ENCODE data around the gene WDTC1. TPM values are rescaled to one million over a fixed set of nuclear protein-coding genes. Genes with fewer than 3 reads are reported as not detected.

The WDTC1 gene
- total RNA-seq, 1 experiment from 2014 or later = 23.7 TPM

GRCh38 chr1:27274204-27274603 is 39.8 kb downstream of the WDTC1 start:
- H3K36me3 ChIP-seq (ENCODE audit: low read depth, low read length) = no peaks in the 10 kb centered on the region
- no peaks in the 10 kb centered on the region for H3K4me1 ChIP-seq (ENCODE audit: insufficient read depth, low read length)
- no peaks in the 10 kb centered on the region for H3K27me3 ChIP-seq (ENCODE audit: low read length)
- ChIA-PET POLR2A (ENCODE audit: unreplicated experiment) (no interaction called here), CTCF (no interaction called here)
- H3K4me3 ChIP-seq (ENCODE audit: low read length) = no peak overlapping the region
- ATAC-seq (no peak), DNase-seq (no peak)
- no peaks in the 10 kb centered on the region for H3K9me2 ChIP-seq (replicated peaks; ENCODE audit: low read length)
- intact Hi-C loops (cut with micrococcal nuclease) = no loop called here
- H2AFZ ChIP-seq (ENCODE audit: low read length) = no peak overlapping the region
- no peaks in the 10 kb centered on the region for H3F3A ChIP-seq (ENCODE audit: low read length, unreplicated experiment)
- H3K79me2 ChIP-seq (ENCODE audit: low read length) = no peaks in the 10 kb centered on the region
- H3K4me2 ChIP-seq (ENCODE audit: low read length) = no peak overlapping the region
- no peak overlapping the region for H3K9ac ChIP-seq (ENCODE audit: low read length)
- BruUV-seq (replicated peaks) = no TSS peak
- no peak for TF ChIP-seq EZH2phosphoT487 (IDR thresholded peaks at IDR 0.05; ENCODE audit: borderline replicate concordance, low read length)
- TF ChIP-seq CTCF (conservative IDR thresholded peaks at IDR 0.05; ENCODE audit: low read depth, low read length) = no peak
- H3K27ac ChIP-seq (ENCODE audit: low read length) = no peak overlapping the region
- H4K20me1 ChIP-seq (ENCODE audit: low read length) = no peaks in the 10 kb centered on the region
- no peaks in the 10 kb centered on the region for H3K9me3 ChIP-seq (ENCODE audit: low read length)

DNA sequence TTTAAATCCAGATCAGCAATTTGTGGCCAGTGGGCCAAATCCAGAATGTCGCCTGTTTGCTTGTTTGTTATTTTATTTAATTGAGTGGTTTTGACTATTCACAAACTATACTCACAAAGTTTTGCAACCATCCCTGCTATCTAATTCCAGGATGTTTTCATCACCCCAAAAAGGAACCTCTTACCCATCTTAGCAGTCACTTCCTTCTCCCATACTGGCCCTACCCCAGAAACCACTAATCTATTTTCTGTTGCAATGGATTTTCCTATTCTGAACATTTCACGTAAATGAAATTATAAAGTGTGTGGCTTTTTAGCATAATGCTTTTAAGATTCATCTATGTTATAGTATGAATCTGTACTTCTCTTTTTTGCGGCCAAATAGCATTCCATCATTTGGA is 41.3 kb downstream of the WDTC1 start:
- H3K9ac ChIP-seq (ENCODE audit: low read length) = no peak overlapping the region
- no peaks in the 10 kb centered on the region for H3K36me3 ChIP-seq (ENCODE audit: low read depth, low read length)
- H3K79me2 ChIP-seq (ENCODE audit: low read length) = no peaks in the 10 kb centered on the region
- H2AFZ ChIP-seq (ENCODE audit: low read length) = no peak overlapping the region
- no peaks in the 10 kb centered on the region for H3F3A ChIP-seq (ENCODE audit: low read length, unreplicated experiment)
- BruUV-seq (replicated peaks) = no TSS peak
- no peaks in the 10 kb centered on the region for H3K9me3 ChIP-seq (ENCODE audit: low read length)
- DNase-seq = no peak
- intact Hi-C loops (cut with micrococcal nuclease) = no loop called here
- H3K27ac ChIP-seq (ENCODE audit: low read length) = no peak overlapping the region
- H4K20me1 ChIP-seq (ENCODE audit: low read length) = no peaks in the 10 kb centered on the region
- no peaks in the 10 kb centered on the region for H3K9me2 ChIP-seq (replicated peaks; ENCODE audit: low read length)
- H3K27me3 ChIP-seq (ENCODE audit: low read length) = no peaks in the 10 kb centered on the region
- no peak for TF ChIP-seq CTCF (conservative IDR thresholded peaks at IDR 0.05; ENCODE audit: low read depth, low read length)
- TF ChIP-seq EZH2 (IDR thresholded peaks at IDR 0.05; ENCODE audit: low read length, unreplicated experiment) = no peak
- no peak for TF ChIP-seq EZH2phosphoT487 (IDR thresholded peaks at IDR 0.05; ENCODE audit: borderline replicate concordance, low read length)
- H3K4me2 ChIP-seq (ENCODE audit: low read length) = no peak overlapping the region
- no peak for ATAC-seq
- no peaks in the 10 kb centered on the region for H3K4me1 ChIP-seq (ENCODE audit: insufficient read depth, low read length)
- H3K4me3 ChIP-seq (ENCODE audit: low read length) = no peak overlapping the region
- POLR2A ChIA-PET (ENCODE audit: unreplicated experiment) = no interaction called here
- CTCF ChIA-PET = no interaction called here

DNA sequence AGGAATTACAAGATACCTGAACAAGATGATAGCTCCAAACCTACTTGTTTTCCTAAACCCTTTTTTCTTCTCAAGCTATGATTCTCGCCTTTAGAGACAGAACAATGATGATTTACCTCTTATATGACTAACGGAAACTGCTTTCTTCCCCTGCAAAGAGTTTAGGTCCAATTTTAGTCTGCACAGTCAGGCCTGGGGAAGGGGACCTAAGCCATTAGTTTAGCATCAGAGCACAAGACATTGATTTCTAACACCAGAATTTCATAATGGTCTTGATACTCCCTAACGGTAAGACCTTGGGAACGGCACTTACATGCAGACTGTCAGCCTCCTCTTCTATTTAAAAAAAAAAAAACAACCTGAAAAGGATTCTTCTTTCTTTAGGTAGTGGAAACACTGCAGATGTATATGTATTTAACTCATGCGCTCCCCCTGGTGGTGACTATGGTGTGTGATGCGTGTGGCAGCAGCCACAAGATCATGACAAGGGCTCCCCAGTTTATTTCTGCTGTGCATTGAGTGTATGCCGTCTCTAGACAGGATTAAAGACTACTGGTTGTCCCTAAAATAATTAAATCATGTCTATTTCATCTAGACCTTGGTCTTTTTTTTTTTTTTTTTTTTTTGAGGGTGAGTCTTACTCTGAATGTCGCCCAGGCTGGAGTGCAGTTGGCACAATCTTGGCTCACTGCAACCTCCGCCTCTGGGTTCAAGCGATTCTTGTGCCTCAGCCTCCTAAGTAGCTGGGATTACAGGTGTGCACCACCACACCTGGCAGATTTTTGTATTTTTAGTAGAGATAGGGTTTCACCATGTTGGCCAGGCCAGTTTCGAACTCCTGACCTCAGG is 50.2 kb downstream of the WDTC1 start:
- Histone ChIP-seq H3K4me2 (ENCODE audit: low read length) (no peak overlapping the region), H3K9ac (ENCODE audit: low read length) (no peak overlapping the region), H4K20me1 (ENCODE audit: low read length) (no peaks in the 10 kb centered on the region), H3K36me3 (ENCODE audit: low read depth, low read length) (no peaks in the 10 kb centered on the region), H3K79me2 (ENCODE audit: low read length) (no peaks in the 10 kb centered on the region), H3K4me3 (ENCODE audit: low read length) (no peak overlapping the region), H3K27ac (ENCODE audit: low read length) (no peak overlapping the region), H3F3A (ENCODE audit: low read length, unreplicated experiment) (no peaks in the 10 kb centered on the region), H3K9me2 (replicated peaks; ENCODE audit: low read length) (no peaks in the 10 kb centered on the region), H2AFZ (ENCODE audit: low read length) (no peak overlapping the region), H3K27me3 (ENCODE audit: low read length) (no peaks in the 10 kb centered on the region), H3K4me1 (ENCODE audit: insufficient read depth, low read length) (no peaks in the 10 kb centered on the region), H3K9me3 (ENCODE audit: low read length) (no peaks in the 10 kb centered on the region)
- ChIA-PET CTCF (interaction anchor here (0.7 to 1.1 kb wide), 4 partner anchors 86 to 240 kb away, joined by 3 to 10 read pairs (median 4); no protein-coding TSS in a partner anchor), POLR2A (ENCODE audit: unreplicated experiment) (no interaction called here)
- TF ChIP-seq EZH2phosphoT487 (IDR thresholded peaks at IDR 0.05; ENCODE audit: borderline replicate concordance, low read length) (no peak), CTCF (conservative IDR thresholded peaks at IDR 0.05; ENCODE audit: low read depth, low read length) (peak; percentile 87)
- no TSS peak for BruUV-seq (replicated peaks)
- DNase-seq = peak; percentile 89
- peak; percentile 87 for ATAC-seq
- intact Hi-C loops (cut with micrococcal nuclease) = loop anchor here (1.0 kb wide), 2 partner anchors 86 to 182 kb away; no protein-coding TSS in a partner anchor
